ENCODE data around the gene CDC16. TPM values are rescaled to one million over a fixed set of nuclear protein-coding genes. Genes with fewer than 3 reads are reported as not detected.
A peak's percentile ranks its signal among the peaks of the same experiment; 100 is the strongest.

The CDC16 gene
- total RNA-seq, 4 donors from 2014 or later = 40.1 to 53.1 (median 47.4) TPM

GRCh38 chr13:114309806-114310410 is 75.2 kb downstream of the CDC16 start:
- no peak overlapping the region for H3K27ac ChIP-seq
- TF ChIP-seq EP300 (IDR thresholded peaks at IDR 0.05) (no peak), POLR2A (IDR thresholded peaks at IDR 0.05) (no peak), CTCF (IDR thresholded peaks at IDR 0.05) (no peak), POLR2AphosphoS5 (IDR thresholded peaks at IDR 0.05) (no peak)
- H3K9me3 ChIP-seq = no peaks in the 10 kb centered on the region
- H3K4me1 ChIP-seq = peaks cover 0 to 13% (median 0%) of the 10 kb centered on the region in 3 donors
- peaks cover 0 to 24% of the 10 kb centered on the region in 2 donors for H3K36me3 ChIP-seq
- H3K4me3 ChIP-seq = no peak overlapping the region
- 83 to 87% methylated on average over 2 to 3 of the region's 6 CpGs for WGBS, 2 donors (ENCODE audit: low coverage in 1 of 2)
- no peaks in the 10 kb centered on the region for H3K27me3 ChIP-seq
- no peak for ATAC-seq

GRCh38 chr13:114310956-114311355 is 76.3 kb downstream of the CDC16 start:
- H3K9me3 ChIP-seq = no peaks in the 10 kb centered on the region
- peaks cover 5 to 23% (median 10%) of the 10 kb centered on the region in 3 donors for H3K4me1 ChIP-seq
- ATAC-seq = no peak
- peaks cover 0 to 16% of the 10 kb centered on the region in 2 donors for H3K36me3 ChIP-seq
- no peaks in the 10 kb centered on the region for H3K27me3 ChIP-seq
- H3K4me3 ChIP-seq = no peak overlapping the region
- TF ChIP-seq CTCF (IDR thresholded peaks at IDR 0.05) = no peak
- H3K27ac ChIP-seq = no peak overlapping the region
- WGBS, 2 donors (ENCODE audit: low coverage in 1 of 2) = 44 to 50% methylated on average over 4 to 5 of the region's 5 CpGs

GRCh38 chr13:114311387-114311786 is 76.7 kb downstream of the CDC16 start:
- H3K36me3 ChIP-seq = peaks cover 0 to 11% of the 10 kb centered on the region in 2 donors
- no peaks in the 10 kb centered on the region for H3K9me3 ChIP-seq
- H3K27me3 ChIP-seq = no peaks in the 10 kb centered on the region
- no peak for ATAC-seq
- H3K27ac ChIP-seq = no peak overlapping the region
- H3K4me3 ChIP-seq = no peak overlapping the region
- H3K4me1 ChIP-seq = peaks cover 5 to 28% (median 14%) of the 10 kb centered on the region in 3 donors
- TF ChIP-seq EP300 (IDR thresholded peaks at IDR 0.05) (no peak), CTCF (IDR thresholded peaks at IDR 0.05) (no peak), POLR2AphosphoS5 (IDR thresholded peaks at IDR 0.05) (no peak), POLR2A (IDR thresholded peaks at IDR 0.05) (no peak)

GRCh38 chr13:114311908-114312307 is 77.2 kb downstream of the CDC16 start:
- TF ChIP-seq EP300 (IDR thresholded peaks at IDR 0.05) = no peak
- no peak for TF ChIP-seq CTCF (IDR thresholded peaks at IDR 0.05)
- no peak for TF ChIP-seq POLR2A (IDR thresholded peaks at IDR 0.05)
- TF ChIP-seq POLR2AphosphoS5 (IDR thresholded peaks at IDR 0.05) = no peak

GRCh38 chr13:114313061-114313860 is 78.6 kb downstream of the CDC16 start:
- 77 to 82% methylated on average over 5 to 13 of the region's 17 CpGs for WGBS, 2 donors (ENCODE audit: low coverage in 1 of 2)
- TF ChIP-seq POLR2AphosphoS5 (IDR thresholded peaks at IDR 0.05) = no peak
- Histone ChIP-seq H3K4me3 (peak overlapping the region; percentile 70 to 75), H3K27me3 (no peaks in the 10 kb centered on the region), H3K36me3 (no peaks in the 10 kb centered on the region), H3K4me1 (peaks cover 5 to 46% (median 14%) of the 10 kb centered on the region in 3 donors), H3K9me3 (no peaks in the 10 kb centered on the region), H3K27ac (peak overlapping the region; percentile 72 to 99 (median 94))
- ATAC-seq = no peak

More at GRCh38 chr13:114311908-114312307, 77.2 kb downstream of the CDC16 start:
- ATAC-seq = no peak
- Histone ChIP-seq H3K36me3 (peaks cover 0 to 6% of the 10 kb centered on the region in 2 donors), H3K27me3 (no peaks in the 10 kb centered on the region), H3K4me1 (peaks cover 5 to 33% (median 14%) of the 10 kb centered on the region in 3 donors), H3K4me3 (no peak overlapping the region), H3K9me3 (no peaks in the 10 kb centered on the region), H3K27ac (no peak overlapping the region)
- WGBS, 2 donors (ENCODE audit: low coverage in 1 of 2) = 40 to 54% methylated on average over 2 of the region's 2 CpGs

Data from gastroesophageal sphincter (tissue), 4 donors.